ENCODE data around the gene MYBPC1.

DNA sequence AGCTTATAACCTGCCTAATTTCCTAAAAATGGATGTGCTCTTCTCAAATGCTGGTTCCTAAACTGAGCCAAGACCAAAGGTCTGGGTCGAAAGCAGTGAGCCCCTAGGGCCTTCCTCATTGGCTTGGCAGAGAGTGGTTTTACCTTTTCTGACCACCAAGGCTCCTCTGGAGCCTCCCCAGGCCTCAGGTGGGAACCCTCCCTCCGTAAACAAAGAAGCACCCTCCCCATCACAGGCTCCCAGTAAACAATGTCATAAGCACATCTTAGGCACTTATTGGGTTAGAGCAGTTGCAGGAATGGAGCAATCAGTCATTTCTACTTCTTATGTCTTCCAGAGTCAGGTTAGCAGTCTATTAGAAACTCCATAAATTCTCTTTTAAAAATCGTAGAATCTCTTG is 108.7 kb downstream of the MYBPC1 start:
- TF ChIP-seq, protein P1, sequence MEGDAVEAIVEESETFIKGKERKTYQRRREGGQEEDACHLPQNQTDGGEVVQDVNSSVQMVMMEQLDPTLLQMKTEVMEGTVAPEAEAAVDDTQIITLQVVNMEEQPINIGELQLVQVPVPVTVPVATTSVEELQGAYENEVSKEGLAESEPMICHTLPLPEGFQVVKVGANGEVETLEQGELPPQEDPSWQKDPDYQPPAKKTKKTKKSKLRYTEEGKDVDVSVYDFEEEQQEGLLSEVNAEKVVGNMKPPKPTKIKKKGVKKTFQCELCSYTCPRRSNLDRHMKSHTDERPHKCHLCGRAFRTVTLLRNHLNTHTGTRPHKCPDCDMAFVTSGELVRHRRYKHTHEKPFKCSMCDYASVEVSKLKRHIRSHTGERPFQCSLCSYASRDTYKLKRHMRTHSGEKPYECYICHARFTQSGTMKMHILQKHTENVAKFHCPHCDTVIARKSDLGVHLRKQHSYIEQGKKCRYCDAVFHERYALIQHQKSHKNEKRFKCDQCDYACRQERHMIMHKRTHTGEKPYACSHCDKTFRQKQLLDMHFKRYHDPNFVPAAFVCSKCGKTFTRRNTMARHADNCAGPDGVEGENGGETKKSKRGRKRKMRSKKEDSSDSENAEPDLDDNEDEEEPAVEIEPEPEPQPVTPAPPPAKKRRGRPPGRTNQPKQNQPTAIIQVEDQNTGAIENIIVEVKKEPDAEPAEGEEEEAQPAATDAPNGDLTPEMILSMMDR (conservative IDR thresholded peaks at IDR 0.05 in 1 of 2, IDR thresholded peaks at IDR 0.05 in 1 of 2; ENCODE audit: extremely low read depth in 1 of 2, insufficient read depth in 1 of 2, low read depth in 1 of 2, low read length in 2 of 2): no peak
- TF ChIP-seq EZH2 (IDR thresholded peaks at IDR 0.05; ENCODE audit: borderline replicate concordance, low read length): no peak
